ENCODE measurements around the gene SPAG17. TPM values are rescaled to one million over a fixed set of nuclear protein-coding genes. Genes with fewer than 3 reads are reported as not detected.

The SPAG17 gene
- total RNA-seq, 2 experiments from 2014 or later, result not detected

DNA sequence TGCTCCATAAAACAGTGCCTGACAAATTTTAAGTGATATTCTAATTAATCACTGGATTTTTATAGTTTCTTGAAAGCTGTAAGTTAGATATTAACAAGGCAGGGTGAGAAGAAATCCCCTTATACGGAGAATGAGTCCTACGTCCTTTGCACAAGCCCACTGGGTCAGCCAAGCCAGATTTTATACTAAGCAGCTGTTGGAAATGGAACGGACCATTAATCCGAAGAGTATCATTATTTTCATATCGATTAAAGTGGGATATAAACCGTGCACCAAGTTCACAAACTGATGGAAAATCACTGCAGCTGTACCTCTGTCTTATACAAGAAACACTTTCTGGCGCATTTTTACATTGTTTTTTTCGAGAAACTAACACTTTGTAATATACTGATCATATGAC, 35.2 kb downstream of the SPAG17 start:
- no peak overlapping the region for H3K4me2 ChIP-seq (ENCODE audit: low read length)
- no peaks in the 10 kb centered on the region for H3K9me2 ChIP-seq (ENCODE audit: insufficient read depth, low read length)
- H3K36me3 ChIP-seq (ENCODE audit: insufficient read depth, low read length), result no peaks in the 10 kb centered on the region; the same call in 1 of the 2 replicates
- H3K79me2 ChIP-seq (ENCODE audit: insufficient read depth, low read depth, low read length), result no peaks in the 10 kb centered on the region
- intact Hi-C loops (cut with micrococcal nuclease; ENCODE audit: unreplicated experiment), result loop anchor here (5.0 kb wide), 2 partner anchors 53 to 858 kb away; no protein-coding TSS in a partner anchor
- no peaks in the 10 kb centered on the region for H3K9me3 ChIP-seq (ENCODE audit: low read length)
- POLR2A ChIA-PET, result no interaction called here
- BruUV-seq (replicated peaks), result no TSS peak
- H2AFZ ChIP-seq (ENCODE audit: low read length), result no peak overlapping the region
- DNase-seq (ENCODE audit: low spot score), result no peak
- no peak overlapping the region for H3K27ac ChIP-seq (ENCODE audit: low read depth, low read length, poor library complexity, severe bottlenecking)
- TF ChIP-seq, protein P1, sequence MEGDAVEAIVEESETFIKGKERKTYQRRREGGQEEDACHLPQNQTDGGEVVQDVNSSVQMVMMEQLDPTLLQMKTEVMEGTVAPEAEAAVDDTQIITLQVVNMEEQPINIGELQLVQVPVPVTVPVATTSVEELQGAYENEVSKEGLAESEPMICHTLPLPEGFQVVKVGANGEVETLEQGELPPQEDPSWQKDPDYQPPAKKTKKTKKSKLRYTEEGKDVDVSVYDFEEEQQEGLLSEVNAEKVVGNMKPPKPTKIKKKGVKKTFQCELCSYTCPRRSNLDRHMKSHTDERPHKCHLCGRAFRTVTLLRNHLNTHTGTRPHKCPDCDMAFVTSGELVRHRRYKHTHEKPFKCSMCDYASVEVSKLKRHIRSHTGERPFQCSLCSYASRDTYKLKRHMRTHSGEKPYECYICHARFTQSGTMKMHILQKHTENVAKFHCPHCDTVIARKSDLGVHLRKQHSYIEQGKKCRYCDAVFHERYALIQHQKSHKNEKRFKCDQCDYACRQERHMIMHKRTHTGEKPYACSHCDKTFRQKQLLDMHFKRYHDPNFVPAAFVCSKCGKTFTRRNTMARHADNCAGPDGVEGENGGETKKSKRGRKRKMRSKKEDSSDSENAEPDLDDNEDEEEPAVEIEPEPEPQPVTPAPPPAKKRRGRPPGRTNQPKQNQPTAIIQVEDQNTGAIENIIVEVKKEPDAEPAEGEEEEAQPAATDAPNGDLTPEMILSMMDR (conservative IDR thresholded peaks at IDR 0.05; ENCODE audit: low read length), result no peak
- no peak for TF ChIP-seq EZH2phosphoT487 (IDR thresholded peaks at IDR 0.05; ENCODE audit: borderline replicate concordance, low read depth, low read length)
- H3K4me3 ChIP-seq (ENCODE audit: low read depth, low read length, poor library complexity, severe bottlenecking), result no peak overlapping the region
- H3K4me1 ChIP-seq (ENCODE audit: insufficient read depth, low read length, poor library complexity, severe bottlenecking), result no peaks in the 10 kb centered on the region
- CTCF ChIA-PET (ENCODE audit: unreplicated experiment), result no interaction called here
- no peaks in the 10 kb centered on the region for H4K20me1 ChIP-seq (ENCODE audit: insufficient read depth, low read length)

DNA sequence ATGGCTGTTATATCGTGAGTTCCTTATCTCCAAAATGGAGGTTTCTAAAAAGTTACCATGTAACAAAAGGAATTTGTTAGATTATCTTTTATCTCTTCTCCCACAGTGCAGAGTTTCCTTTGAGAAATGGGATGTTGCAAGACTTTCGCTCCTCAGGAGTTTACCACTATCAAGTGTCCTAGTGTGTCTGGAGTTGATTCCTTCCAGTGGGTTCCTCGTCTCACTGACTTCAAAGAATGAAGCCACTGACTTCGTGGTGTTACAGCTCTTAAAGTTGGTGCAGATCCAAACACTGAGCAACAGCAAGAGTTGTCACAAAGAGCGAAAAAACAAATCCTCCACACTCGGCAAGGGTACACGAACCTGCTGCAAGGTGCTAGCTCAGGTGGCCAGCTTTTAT, 37.0 kb downstream of the SPAG17 start:
- Histone ChIP-seq H3K9me2 (ENCODE audit: insufficient read depth, low read length) (no peaks in the 10 kb centered on the region), H3K4me3 (ENCODE audit: low read depth, low read length, poor library complexity, severe bottlenecking) (no peak overlapping the region), H3K27ac (ENCODE audit: low read depth, low read length, poor library complexity, severe bottlenecking) (no peak overlapping the region), H3K79me2 (ENCODE audit: insufficient read depth, low read depth, low read length) (no peaks in the 10 kb centered on the region), H2AFZ (ENCODE audit: low read length) (no peak overlapping the region), H3K4me2 (ENCODE audit: low read length) (no peak overlapping the region), H3K9me3 (ENCODE audit: low read length) (no peaks in the 10 kb centered on the region), H4K20me1 (ENCODE audit: insufficient read depth, low read length) (no peaks in the 10 kb centered on the region), H3K36me3 (ENCODE audit: insufficient read depth, low read length) (no peaks in the 10 kb centered on the region; the same call in 1 of the 2 replicates), H3K4me1 (ENCODE audit: insufficient read depth, low read length, poor library complexity, severe bottlenecking) (no peaks in the 10 kb centered on the region)
- no peak for DNase-seq (ENCODE audit: low spot score)
- ChIA-PET CTCF (ENCODE audit: unreplicated experiment) (no interaction called here), POLR2A (interaction anchor here (0.7 kb wide), 1 partner anchor 87 kb away, joined by 3 read pairs; no protein-coding TSS in a partner anchor)
- no TSS peak for BruUV-seq (replicated peaks)
- intact Hi-C loops (cut with micrococcal nuclease; ENCODE audit: unreplicated experiment), result no loop called here
- TF ChIP-seq, protein P1 (conservative IDR thresholded peaks at IDR 0.05; ENCODE audit: low read length), result no peak
- no peak for TF ChIP-seq EZH2phosphoT487 (IDR thresholded peaks at IDR 0.05; ENCODE audit: borderline replicate concordance, low read depth, low read length)

DNA sequence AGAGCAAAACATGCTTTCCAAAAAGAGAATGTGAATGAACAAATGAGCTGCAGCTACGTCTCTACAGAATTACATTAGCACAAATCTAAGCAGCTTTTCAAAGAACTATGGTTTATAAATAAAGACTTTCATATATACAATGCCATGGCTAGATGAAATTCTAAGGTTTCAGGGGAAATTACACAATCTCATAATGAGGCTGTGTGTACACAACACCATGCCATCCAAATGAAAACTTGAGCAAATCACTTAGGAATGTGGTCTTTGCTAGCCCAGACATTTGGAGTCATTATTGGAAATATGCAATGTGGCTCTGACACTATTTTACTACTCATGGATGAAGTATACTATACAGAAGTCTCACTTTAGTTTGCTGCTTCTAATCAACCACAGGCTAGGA, 37.5 kb downstream of the SPAG17 start:
- Histone ChIP-seq H3K9me2 (ENCODE audit: insufficient read depth, low read length) (no peaks in the 10 kb centered on the region), H3K4me3 (ENCODE audit: low read depth, low read length, poor library complexity, severe bottlenecking) (no peak overlapping the region), H3K9me3 (ENCODE audit: low read length) (no peaks in the 10 kb centered on the region), H4K20me1 (ENCODE audit: insufficient read depth, low read length) (no peaks in the 10 kb centered on the region), H3K36me3 (ENCODE audit: insufficient read depth, low read length) (no peaks in the 10 kb centered on the region; the same call in 1 of the 2 replicates), H3K79me2 (ENCODE audit: insufficient read depth, low read depth, low read length) (no peaks in the 10 kb centered on the region), H3K4me2 (ENCODE audit: low read length) (no peak overlapping the region), H2AFZ (ENCODE audit: low read length) (no peak overlapping the region), H3K27ac (ENCODE audit: low read depth, low read length, poor library complexity, severe bottlenecking) (no peak overlapping the region), H3K4me1 (ENCODE audit: insufficient read depth, low read length, poor library complexity, severe bottlenecking) (no peaks in the 10 kb centered on the region)
- DNase-seq (ENCODE audit: low spot score), result no peak
- ChIA-PET CTCF (ENCODE audit: unreplicated experiment) (no interaction called here), POLR2A (interaction anchor here (0.7 kb wide), 1 partner anchor 87 kb away, joined by 3 read pairs; no protein-coding TSS in a partner anchor)
- TF ChIP-seq EZH2phosphoT487 (IDR thresholded peaks at IDR 0.05; ENCODE audit: borderline replicate concordance, low read depth, low read length), result no peak
- TF ChIP-seq, protein P1 (conservative IDR thresholded peaks at IDR 0.05; ENCODE audit: low read length), result no peak
- no TSS peak for BruUV-seq (replicated peaks)
- intact Hi-C loops (cut with micrococcal nuclease; ENCODE audit: unreplicated experiment), result no loop called here

Measured in OCI-LY7 (cell line).